NOMO-1 treated with DMSO at 0.1 percent for 48 hours (cell line): Measurements from ENCODE around the gene SFN.
"Not testable (repeated sequence)": the region's sequence is repeated elsewhere in the genome, so short reads cannot be mapped to it uniquely, and the experiment has no call there.

Experiments
- DNase-seq: peaks from one replicate; lab custom pipeline; 2025; ENCODE audit not compliant: unreplicated experiment; lab: John Stamatoyannopoulos, UW

Gene SFN

DNA sequence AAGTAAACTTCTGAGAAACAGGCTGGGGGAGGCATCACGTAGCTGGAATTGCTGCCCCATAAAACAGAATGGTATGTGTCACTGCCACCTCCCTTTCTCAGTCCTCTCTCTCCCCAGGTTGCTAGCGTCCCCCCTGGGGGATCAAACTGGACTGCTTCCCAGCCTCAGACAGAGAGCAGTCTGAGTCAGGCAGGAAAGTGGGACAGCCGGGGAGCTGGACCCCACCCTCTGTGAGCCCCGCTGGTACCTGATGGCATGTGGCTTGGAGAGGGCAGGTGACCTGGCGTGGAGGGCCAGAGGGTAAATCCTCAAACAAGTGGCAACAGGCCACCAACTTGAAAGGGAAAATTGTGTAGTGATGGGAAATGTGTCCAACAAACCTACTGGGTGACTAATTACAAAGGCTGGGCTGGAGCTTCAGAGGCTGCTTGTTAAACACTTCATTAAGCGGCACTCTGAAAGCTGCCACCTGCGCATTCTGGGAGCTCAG, 1.0 kb upstream of the SFN start:
- DNase-seq = no peak

DNA sequence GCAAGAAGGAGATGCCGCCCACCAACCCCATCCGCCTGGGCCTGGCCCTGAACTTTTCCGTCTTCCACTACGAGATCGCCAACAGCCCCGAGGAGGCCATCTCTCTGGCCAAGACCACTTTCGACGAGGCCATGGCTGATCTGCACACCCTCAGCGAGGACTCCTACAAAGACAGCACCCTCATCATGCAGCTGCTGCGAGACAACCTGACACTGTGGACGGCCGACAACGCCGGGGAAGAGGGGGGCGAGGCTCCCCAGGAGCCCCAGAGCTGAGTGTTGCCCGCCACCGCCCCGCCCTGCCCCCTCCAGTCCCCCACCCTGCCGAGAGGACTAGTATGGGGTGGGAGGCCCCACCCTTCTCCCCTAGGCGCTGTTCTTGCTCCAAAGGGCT, 732 bp downstream of the SFN start:
- no peak for DNase-seq

DNA sequence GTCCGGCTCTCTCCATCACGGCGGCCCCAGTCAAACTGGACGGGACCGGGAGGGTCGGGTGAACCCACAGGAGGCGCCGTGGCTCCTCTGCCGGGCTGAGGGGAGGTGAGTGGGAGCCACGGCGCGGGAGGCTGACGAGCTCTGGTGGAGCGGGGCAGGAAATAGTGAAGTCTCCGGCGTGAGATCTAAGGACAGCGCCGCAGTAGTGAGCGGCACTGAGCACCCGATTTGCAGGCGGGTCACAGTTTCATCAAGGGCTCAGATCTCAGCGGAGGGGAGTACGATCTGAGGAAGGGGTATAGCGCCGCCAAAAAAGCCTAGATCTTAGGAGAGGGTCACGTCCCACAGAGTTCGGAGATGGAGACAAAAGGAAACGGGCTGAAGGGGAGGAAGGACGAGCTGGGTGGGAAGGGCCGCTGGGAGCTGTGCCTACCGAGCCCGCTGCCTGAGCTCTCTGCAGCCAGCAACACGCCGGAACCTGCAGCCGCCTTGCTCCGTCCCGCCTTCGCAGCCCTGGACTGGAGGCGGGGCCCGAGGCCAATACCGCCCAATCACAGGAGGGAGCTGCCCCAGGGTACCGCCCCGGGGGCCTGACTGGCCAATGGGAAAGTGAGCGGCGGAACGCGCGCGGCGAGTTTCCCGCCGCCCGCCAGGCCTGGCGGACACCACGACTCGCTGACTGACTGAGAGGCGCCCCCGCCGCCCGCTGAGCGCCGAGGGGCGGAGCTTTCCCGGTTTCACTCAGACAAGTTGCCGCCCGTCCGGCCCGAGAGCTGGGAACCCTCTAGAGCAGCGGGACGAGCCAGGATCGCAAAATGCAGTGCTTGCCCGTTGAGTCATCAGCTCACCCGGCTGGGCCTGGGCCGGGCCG, 1.9 kb downstream of the SFN start:
- DNase-seq = peak; percentile 97

DNA sequence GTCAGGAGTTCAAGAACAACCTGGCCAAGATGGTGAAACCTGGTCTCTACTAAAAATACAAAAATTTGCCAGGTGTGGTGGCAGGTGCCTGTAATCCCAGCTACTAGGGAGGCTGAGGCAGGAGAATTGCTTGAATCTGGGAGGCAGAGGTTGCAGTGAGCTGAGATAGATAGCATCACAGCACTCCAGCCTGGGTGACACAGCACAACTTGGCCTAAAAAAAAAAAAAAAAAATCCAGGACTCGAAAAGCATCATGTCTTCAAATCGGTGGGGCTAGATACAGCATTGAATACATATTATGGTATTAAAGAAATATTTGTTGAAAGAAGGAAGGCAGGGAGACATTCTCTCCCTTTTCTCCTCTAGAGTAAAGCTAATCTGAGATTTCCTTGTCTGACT, 10.1 kb downstream of the SFN start:
- DNase-seq = not testable (repeated sequence)

DNA sequence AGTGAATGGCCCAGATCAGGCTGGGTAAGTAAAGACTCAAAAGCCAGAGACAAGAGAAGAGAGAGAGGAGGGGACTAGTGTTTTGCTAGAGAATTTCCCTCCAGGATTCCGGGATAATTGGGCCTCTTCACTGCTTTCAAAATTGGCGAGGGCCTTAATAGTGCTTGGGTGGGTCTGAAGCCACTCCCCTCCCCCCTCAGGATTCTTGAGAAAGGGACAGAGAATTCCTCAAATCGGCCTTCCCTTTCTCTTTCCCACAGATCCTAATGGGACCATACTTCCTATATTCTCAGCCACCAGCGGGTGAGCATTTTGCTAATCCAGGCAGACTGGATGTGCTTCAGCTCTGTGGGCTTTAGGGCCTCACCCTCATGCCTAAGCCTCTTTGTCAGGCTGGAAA, 11.9 kb downstream of the SFN start:
- no peak for DNase-seq

DNA sequence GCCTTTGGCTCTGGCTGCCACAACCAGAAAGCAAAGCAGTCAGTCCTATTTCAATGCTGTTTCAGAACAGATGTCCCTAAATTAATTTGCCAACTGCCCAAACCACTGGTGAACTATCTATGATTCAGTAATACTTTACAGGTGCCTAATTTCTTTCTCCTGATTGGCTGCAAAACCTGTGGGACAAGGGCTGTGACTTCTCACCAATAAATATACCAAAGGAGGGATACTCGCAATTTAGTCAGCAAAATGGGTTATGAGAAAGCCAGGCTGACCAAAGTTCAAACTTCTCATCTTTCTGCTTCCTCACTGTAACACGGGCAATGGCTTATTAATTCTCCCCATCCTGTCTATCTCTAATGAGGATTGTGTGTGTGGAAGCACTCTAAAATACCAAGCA, 14.4 kb downstream of the SFN start:
- no peak for DNase-seq

DNA sequence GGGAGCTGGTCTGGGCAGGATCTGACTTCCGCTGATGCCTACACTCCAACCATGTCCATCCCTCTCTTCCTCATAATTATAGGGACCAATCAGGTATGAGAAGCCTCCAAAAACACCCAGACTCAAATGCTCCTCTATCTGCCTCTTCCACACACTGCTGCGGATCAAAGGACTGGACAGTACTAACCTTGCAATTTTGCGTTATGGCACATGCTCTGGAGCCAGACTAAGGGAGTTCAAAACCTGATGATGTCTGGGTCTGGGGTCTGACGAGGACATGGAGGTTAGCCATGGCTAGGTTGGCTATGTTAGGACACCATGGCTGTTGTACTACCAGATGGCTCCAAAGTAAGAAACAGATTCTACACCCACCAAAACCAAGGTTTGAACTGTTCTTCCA, 16.8 kb downstream of the SFN start:
- no peak for DNase-seq

DNA sequence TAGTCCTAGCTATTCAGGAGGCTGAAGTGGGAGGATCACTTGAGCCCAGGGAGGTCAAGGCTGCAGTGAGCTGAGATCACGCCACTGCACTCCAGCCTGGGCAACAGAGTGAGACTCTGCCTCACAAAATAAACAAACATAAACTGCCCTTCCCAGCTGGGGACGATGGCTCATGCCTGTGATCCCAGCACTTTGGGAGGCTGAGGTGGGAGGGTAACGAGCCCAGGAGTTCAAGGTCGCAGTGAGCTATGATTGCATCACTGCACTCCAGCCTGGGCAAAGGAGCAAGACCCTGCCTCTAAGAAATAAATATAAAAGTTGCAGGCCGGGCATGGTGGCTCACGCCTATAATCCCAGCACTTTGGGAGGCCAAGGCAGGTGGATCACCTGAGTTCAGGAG, 18.7 kb downstream of the SFN start:
- not testable (repeated sequence) for DNase-seq

DNA sequence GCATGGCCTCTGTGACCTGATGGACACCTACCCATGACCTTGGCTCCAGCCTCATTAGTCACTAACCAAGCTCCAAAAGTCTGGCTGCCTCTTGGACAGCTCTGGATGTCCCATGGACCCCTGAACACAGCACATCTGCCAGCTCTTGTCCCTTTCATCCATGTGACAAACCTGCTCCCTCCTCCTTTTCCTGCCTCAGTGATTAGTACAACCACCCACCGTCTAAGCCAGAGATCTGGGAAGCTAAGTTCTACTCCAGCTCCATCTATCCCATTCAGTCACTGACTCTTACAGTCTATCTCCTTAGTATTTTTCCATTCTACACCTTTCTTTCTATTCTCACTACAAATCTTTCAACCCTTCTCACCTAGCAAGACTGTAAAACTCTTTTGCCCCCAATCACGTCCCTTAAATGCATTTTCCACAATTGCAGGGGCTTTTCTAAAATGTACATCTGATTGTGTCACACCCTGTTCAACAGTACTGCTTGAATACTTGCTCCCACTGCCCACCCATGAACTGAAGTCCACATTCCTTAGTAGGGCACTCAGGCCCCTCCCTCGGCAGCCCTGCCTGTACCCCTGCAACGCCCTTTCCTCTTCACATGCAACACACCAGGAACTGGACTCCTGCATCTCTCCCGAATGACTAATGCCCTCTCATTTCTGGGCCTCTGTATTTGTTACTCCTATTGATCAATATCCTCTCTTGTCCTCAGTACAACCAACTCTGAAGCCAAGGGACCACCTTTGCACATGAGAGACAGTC, 19.9 kb downstream of the SFN start:
- no peak for DNase-seq

DNA sequence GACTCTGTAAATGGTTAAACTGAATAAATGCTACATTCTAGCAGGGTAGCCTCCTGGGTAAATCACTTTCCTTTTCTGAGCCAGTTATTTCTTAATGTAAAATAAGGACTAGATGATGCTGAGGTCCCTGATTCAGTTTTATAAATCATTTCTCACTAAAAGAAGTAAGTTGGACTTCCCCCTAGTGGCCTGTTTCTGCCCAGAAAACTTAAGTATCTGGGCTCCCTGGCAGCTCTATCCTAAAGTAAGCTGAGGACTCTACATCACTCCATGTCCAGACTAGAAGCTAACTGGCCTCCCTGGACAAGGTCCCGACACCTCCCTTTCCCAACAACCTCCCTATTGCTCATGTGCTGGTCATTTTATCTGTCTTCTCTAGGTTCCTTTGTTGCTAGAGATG, 24.2 kb downstream of the SFN start:
- DNase-seq = no peak

- DNase-seq = no peak
Observed at GRCh38 chr1:26888231-26888630, 25.3 kb downstream of the SFN start.

DNA sequence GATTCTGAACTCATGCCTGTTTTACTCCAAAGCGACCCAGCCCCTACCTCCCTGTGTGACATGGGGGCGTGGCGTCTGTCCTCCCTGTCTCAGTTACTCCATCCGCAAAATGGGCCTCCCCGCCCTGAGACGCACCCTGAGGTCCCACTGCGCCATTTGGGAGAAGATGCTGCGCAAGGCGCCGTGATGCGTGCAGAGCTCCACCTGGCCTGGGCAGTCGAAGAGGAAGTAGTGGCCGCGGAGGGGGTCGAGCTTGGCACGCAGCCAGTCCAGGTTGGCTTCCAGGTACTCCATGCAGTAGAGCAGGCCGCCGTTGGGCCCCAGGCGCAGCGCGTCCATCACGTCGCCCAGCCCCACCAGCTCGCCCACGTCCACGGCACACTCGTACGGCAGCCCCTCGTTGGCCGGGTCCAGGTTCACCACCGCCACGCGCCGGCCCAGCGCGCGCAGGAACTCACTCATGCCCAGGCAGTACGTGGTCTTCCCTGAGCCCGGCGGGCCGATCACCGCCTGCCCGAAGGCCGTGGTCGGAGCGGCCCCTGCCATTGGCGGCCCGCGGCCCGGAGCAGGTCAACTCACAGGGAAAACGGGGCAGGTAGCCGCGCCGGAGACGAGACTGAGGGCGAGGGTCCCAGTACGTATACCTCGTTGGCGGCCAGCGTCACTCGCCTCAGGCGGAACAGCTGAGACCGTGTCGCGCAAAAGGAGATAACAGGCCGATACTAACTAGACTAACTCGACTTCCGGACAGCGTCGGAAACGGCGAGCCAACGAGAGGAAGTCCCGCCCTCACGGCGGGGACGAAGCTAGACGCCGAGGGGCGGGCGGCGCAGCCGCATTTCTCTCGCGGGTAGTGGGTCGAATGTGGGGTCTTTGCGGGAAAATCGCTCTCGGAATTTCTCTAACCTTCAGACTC, 26.9 kb downstream of the SFN start, which contains the start of gene GPN2:
Gene GPN2 (minus strand): TSS at position 733 of the 916 bp plus-strand sequence. CDS start 187 bp downstream, at position 546.
- DNase-seq = peak; percentile 76

GRCh38 chr1:26890467-26890796, 27.5 kb downstream of the SFN start:
- DNase-seq = no peak

GRCh38 chr1:26894263-26894662, 31.3 kb downstream of the SFN start:
- DNase-seq = no peak

DNA sequence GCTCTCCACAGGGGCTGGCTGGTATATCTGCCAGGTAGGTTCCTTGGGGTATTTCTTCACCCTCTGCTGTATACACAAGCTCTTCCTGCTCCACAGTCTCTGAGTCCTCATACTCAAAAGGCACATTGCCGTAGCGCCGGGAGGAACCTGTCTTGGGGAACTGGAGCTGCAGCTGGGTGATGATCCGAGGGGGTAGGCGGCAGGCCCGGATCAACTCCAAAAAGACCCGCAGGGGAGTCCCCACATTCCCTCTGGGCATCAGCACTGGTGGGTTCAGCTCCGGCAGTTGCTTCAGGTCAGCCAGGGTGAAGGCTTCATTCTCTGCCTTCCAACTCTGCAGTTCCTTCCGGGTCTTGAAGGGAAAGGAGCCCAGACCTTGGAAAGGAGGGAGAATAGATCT, 34.4 kb downstream of the SFN start:
- no peak for DNase-seq

- peak; percentile 80 for DNase-seq
Observed at GRCh38 chr1:26900001-26900814, 37.3 kb downstream of the SFN start, which contains the start of gene GPATCH3. Gene GPATCH3 (minus strand): TSS chr1:26900467. CDS start chr1:26900442, 25 bp downstream.

DNA sequence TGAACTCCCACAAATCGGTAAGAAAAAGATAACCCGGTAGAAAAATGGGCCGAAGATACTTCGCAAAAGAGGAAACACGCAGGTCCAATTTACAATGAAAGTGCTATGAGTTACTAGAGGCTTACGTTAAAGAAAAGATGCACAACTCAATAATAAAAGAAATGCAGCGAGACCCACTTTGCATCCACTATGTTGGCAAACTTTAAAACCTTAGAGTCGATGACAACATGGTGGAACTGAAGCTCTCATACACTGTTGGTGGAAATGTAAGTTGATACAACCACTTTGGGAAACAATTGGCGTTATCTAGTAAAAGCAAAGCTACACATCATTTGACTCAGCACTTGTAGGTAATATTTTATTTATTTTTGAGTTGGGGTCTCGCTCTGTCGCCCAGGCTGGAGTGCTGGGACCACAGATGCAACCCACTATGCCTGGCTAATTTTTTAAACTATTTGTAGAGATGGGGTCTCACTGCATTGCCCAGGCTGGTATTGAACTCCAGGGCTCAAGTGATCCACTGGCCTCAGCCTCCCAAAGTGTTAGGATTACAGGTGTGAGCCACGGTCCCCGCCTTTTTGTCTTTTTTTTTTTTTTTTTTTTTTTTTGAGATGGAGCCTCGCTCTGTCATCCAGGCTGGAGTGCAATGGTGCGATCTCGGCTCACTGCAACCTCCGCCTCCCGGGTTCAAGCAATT, 38.0 kb downstream of the SFN start:
- DNase-seq = no peak

DNA sequence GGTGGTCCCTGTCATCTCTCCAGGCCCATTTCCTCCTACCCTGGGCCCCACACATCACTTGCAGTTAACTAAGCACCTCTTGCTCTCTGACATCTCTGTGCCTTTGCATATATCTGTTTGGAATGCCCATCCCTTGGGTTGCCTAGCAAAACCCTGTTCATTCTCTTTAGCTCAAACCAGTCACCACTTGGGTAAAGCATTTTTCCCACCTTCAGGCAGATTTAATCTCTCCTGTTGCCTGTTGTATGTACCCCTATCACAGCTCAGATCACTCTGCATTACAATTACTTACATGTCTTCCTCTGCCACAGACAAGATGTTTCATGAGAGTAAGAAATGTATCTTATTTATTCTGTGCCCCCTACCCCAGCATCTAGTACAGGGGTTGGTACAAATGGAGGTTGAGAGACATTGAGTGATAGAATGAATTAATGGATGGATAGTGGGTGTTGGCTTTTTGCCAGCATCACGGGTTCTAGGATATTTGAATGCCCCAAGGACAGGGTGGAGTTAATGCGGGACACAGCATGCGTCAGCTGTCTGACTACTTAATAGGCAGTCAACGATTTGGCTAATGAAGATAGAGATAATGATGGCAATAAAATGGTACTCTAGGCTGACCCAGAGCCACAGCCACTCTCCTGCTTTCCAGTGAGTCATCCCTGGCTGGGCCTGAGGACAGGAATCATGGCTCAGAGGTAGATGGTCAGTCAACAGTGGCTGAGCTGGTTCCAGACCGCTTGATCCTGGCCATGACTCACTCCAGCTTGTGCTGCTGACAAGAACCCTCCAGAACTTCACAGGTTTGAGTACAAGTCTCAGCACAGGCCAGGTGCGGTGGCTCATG, 44.3 kb downstream of the SFN start:
- no peak for DNase-seq

DNA sequence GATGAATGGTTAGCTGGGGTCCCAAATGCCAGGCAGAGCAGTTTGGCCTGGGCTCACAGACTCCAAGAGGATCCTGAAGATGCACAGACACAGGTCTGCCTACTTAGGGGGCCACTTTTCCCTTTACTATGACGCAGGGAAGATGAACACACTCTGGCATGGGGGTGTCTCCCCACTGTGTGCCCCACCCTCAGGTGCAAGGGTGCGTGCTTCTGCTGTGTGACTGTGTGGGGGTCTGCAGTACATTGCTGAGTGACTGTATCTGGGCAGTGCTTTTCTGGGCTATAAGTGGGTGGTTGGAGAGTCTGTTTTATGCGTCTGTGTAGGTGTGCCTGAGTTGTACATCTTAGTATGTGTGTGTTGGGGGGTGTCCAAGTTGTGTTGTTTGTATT, 47.0 kb downstream of the SFN start:
- DNase-seq = no peak
